DOHH2 (cell line): ENCODE measurements around the gene ECT2L.

Source experiments
- H3F3A ChIP-seq: fragments of 200-600 bp; sonication (generic), shearing (Covaris generic); 2 replicates; pipeline ENCODE4 v1.6.0; 2016; ENCODE audit warnings: antibody characterized with exemption, mild to moderate bottlenecking; ENCODE audit not compliant: control insufficient read depth, insufficient read depth
- H3K27ac ChIP-seq: fragments of 200-600 bp; sonication (generic); 2 replicates; pipeline ENCODE4 v1.5.1; 2014; ENCODE audit warnings: low read depth, mild to moderate bottlenecking, low read length, moderate library complexity
- H3K27me3 ChIP-seq: fragments of 200-600 bp; sonication (generic); 2 replicates; pipeline ENCODE4 v1.6.1; 2014; ENCODE audit warnings: mild to moderate bottlenecking, low read length, mixed read lengths; ENCODE audit not compliant: control insufficient read depth
- H3K36me3 ChIP-seq: fragments of 200-600 bp; sonication (generic); 2 replicates; pipeline ENCODE4 v1.6.1; 2014; ENCODE audit warnings: mild to moderate bottlenecking, low read length, moderate library complexity, mixed read lengths; ENCODE audit not compliant: control insufficient read depth
- H3K4me1 ChIP-seq: fragments of 200-600 bp; sonication (generic); 2 replicates; pipeline ENCODE4 v1.6.1; 2014; ENCODE audit warnings: mild to moderate bottlenecking, low read length, mixed read lengths; ENCODE audit not compliant: control insufficient read depth
- H3K4me2 ChIP-seq: fragments of 200-600 bp; sonication (generic); 2 replicates; pipeline ENCODE4 v1.6.0; 2014; ENCODE audit warnings: mild to moderate bottlenecking, low read length, moderate library complexity
- H3K4me3 ChIP-seq: fragments of 200-600 bp; sonication (generic); 2 replicates; pipeline ENCODE4 v1.5.1; 2014; ENCODE audit warnings: mild to moderate bottlenecking, low read length, mixed read lengths
- H3K79me2 ChIP-seq: fragments of 200-600 bp; sonication (generic); 2 replicates; pipeline ENCODE4 v1.6.1; 2014; ENCODE audit warnings: mild to moderate bottlenecking, low read length, mixed read lengths; ENCODE audit not compliant: control insufficient read depth
- H3K9me2 ChIP-seq: fragments of 200-600 bp; sonication (generic); replicated peaks from 2 replicates; pipeline ENCODE4 v1.6.1; 2014; ENCODE audit warnings: mild to moderate bottlenecking, low read length, mixed read lengths; ENCODE audit not compliant: control insufficient read depth
- H3K9me3 ChIP-seq: fragments of 200-600 bp; sonication (generic); 2 replicates; pipeline ENCODE4 v1.6.1; 2014; ENCODE audit warnings: antibody characterized with exemption, low read length, mixed read lengths; ENCODE audit not compliant: control insufficient read depth, insufficient read depth
- H4K20me1 ChIP-seq: fragments of 200-600 bp; sonication (generic); 2 replicates; pipeline ENCODE4 v1.6.0; 2014; ENCODE audit warnings: low read depth, mild to moderate bottlenecking, antibody characterized with exemption, low read length, moderate library complexity; ENCODE audit not compliant: control insufficient read depth, insufficient read depth
- CTCF ChIP-seq: fragments of 200-600 bp; sonication (generic); IDR thresholded peaks from one replicate; pipeline ENCODE4 v1.5.1; 2014; ENCODE audit warnings: antibody characterized with exemption, mild to moderate bottlenecking, low read depth, low read length; ENCODE audit not compliant: poor library complexity, severe bottlenecking
- EZH2phosphoT487 ChIP-seq: fragments of 200-600 bp; sonication (generic); IDR thresholded peaks from 2 replicates; pipeline ENCODE4 v1.6.1; 2017; ENCODE audit warnings: borderline replicate concordance, mild to moderate bottlenecking, antibody characterized with exemption, low read length, moderate library complexity, mixed read lengths

The ECT2L gene

GRCh38 chr6:138912308-138912707, 116.4 kb downstream of the ECT2L start:
- H3K9me3 ChIP-seq = no peaks in the 10 kb centered on the region
- H3K27ac ChIP-seq = no peak overlapping the region
- H3K9me2 ChIP-seq = no peaks in the 10 kb centered on the region
- H3K4me2 ChIP-seq = no peak overlapping the region
- no peak overlapping the region for H3K4me3 ChIP-seq
- H3K27me3 ChIP-seq = no peaks in the 10 kb centered on the region
- peaks cover 64% of the 10 kb centered on the region for H3K36me3 ChIP-seq
- no peaks in the 10 kb centered on the region for H4K20me1 ChIP-seq
- TF ChIP-seq CTCF = no peak
- TF ChIP-seq EZH2phosphoT487 = no peak
- H3K79me2 ChIP-seq = no peaks in the 10 kb centered on the region
- peaks cover 12% of the 10 kb centered on the region for H3K4me1 ChIP-seq
- H3F3A ChIP-seq = no peaks in the 10 kb centered on the region

- H3K4me3 ChIP-seq = no peak overlapping the region
- TF ChIP-seq CTCF (no peak), EZH2phosphoT487 (no peak)
- H3F3A ChIP-seq = no peaks in the 10 kb centered on the region
- no peaks in the 10 kb centered on the region for H3K9me2 ChIP-seq
- H3K27ac ChIP-seq = no peak overlapping the region
- H3K36me3 ChIP-seq = peaks cover 49% of the 10 kb centered on the region
- no peaks in the 10 kb centered on the region for H3K79me2 ChIP-seq
- H3K9me3 ChIP-seq = no peaks in the 10 kb centered on the region
- H3K4me2 ChIP-seq = no peak overlapping the region
- H3K27me3 ChIP-seq = no peaks in the 10 kb centered on the region
- no peaks in the 10 kb centered on the region for H4K20me1 ChIP-seq
- H3K4me1 ChIP-seq = peaks cover 8% of the 10 kb centered on the region
These were observed 118.8 kb downstream of the ECT2L start for GRCh38 chr6:138914701-138915100.

DNA sequence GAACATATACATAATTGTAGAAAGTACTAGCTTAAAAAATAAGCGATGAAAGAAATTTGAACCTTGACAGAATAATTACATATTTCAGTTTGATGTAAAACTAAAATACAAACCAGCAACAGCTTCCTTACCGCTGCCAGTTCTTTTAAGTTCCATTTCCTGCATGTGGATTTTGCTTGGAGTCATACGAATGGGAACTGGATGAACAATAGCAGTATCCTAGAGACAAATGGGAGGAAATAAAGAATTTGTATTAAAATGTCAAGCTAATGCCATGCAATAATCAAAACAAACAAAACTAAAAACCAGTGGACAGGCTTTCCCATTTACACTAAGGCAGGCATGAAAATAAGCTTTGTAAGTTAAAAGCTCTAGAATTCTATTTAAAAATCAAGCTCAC, 125.0 kb downstream of the ECT2L start:
- Histone ChIP-seq H3K9me3 (no peaks in the 10 kb centered on the region), H3K27ac (no peak overlapping the region), H3K79me2 (no peaks in the 10 kb centered on the region), H3K4me1 (no peaks in the 10 kb centered on the region), H3K9me2 (no peaks in the 10 kb centered on the region), H4K20me1 (no peaks in the 10 kb centered on the region), H3K4me3 (no peak overlapping the region), H3K4me2 (no peak overlapping the region), H3K27me3 (no peaks in the 10 kb centered on the region), H3F3A (no peaks in the 10 kb centered on the region), H3K36me3 (peaks cover 13% of the 10 kb centered on the region)
- TF ChIP-seq EZH2phosphoT487 (no peak), CTCF (no peak)

GRCh38 chr6:138923561-138923960, 127.7 kb downstream of the ECT2L start:
- Histone ChIP-seq H3K27ac (no peak overlapping the region), H3F3A (peaks cover 2% of the 10 kb centered on the region; the same call in 1 of the 2 replicates), H3K9me3 (no peaks in the 10 kb centered on the region), H3K4me2 (no peak overlapping the region), H3K4me1 (no peaks in the 10 kb centered on the region), H3K79me2 (no peaks in the 10 kb centered on the region), H3K9me2 (no peaks in the 10 kb centered on the region), H3K4me3 (no peak overlapping the region), H4K20me1 (no peaks in the 10 kb centered on the region), H3K27me3 (no peaks in the 10 kb centered on the region), H3K36me3 (peaks cover 13% of the 10 kb centered on the region)
- TF ChIP-seq CTCF (no peak), EZH2phosphoT487 (no peak)
